Kidney epithelial cell (primary cell): ENCODE data around the gene MAP1LC3A. TPM values are rescaled to one million over a fixed set of nuclear protein-coding genes. Genes with fewer than 3 reads are reported as not detected.
A peak's percentile ranks its signal among the peaks of the same experiment; 100 is the strongest.

ENCODE experiments used
- DNase-seq: peaks from one replicate; pipeline ENCODE4 v3.0.0-alpha.2; 2010; ENCODE audit warnings: low read depth
- H3K27me3 ChIP-seq: 2 replicates; pipeline ENCODE4 v1.6.0; 2011; ENCODE audit warnings: low read length; ENCODE audit not compliant: control insufficient read depth, insufficient read depth
- H3K36me3 ChIP-seq: 2 replicates; pipeline ENCODE4 v1.5.1; 2011; ENCODE audit warnings: low read length; ENCODE audit not compliant: control insufficient read depth, insufficient read depth
- H3K4me3 ChIP-seq: 2 replicates; pipeline ENCODE4 v1.5.1; 2011; ENCODE audit warnings: low read depth, mild to moderate bottlenecking, control low read depth, low read length
- total RNA-seq: library from RNA; depleted of rRNA; stranded (reverse); fragments of >200 nt; gene quantifications from 2 replicates; pipeline ENCODE4 v1.2.3, GENCODE V29; 2015
- TF ChIP-seq, protein P1 (sequence below): IDR thresholded peaks from 2 replicates; pipeline ENCODE4 v1.5.1; 2011; ENCODE audit warnings: mild to moderate bottlenecking, moderate library complexity, low read length, control low read depth, inconsistent platforms; ENCODE audit not compliant: insufficient read depth, poor library complexity, severe bottlenecking

Gene MAP1LC3A
- total RNA-seq, 1 donor from 2014 or later: 63.0 TPM

DNA sequence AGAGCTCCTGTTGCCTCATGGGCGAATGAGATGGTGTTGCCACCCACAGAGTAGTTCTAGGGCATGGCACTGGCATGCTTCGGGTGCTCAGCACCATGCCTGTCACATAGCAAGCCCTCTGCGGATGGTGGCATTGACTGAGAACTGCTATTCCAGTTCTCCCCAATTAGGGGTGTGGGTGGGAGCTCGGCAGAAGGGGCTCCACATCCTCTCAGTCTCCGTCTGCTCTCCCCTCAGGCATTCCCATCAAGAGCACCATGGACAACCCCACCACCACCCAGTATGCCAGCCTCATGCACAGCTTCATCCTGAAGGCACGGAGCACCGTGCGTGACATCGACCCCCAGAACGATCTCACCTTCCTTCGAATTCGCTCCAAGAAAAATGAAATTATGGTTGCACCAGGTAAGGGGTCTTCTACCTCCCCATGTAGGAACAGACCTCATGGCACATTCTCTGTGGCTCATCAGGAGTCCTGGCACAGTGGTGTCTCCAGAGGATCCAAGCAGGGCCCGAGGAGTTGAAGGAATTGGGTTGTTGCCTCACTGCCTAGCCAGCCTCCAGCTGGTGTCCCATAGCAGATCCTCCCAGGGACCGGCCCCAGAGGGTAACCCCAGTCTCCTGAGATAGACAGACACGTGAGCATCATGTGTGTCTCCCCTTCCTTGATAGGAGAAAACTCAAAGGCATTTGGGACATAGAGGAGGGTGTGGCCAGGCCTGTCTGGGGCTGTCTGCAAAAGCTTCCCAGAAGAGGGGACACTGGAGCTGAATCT lies 23.9 kb upstream of the MAP1LC3A start:
- DNase-seq: no peak
- TF ChIP-seq, protein P1, sequence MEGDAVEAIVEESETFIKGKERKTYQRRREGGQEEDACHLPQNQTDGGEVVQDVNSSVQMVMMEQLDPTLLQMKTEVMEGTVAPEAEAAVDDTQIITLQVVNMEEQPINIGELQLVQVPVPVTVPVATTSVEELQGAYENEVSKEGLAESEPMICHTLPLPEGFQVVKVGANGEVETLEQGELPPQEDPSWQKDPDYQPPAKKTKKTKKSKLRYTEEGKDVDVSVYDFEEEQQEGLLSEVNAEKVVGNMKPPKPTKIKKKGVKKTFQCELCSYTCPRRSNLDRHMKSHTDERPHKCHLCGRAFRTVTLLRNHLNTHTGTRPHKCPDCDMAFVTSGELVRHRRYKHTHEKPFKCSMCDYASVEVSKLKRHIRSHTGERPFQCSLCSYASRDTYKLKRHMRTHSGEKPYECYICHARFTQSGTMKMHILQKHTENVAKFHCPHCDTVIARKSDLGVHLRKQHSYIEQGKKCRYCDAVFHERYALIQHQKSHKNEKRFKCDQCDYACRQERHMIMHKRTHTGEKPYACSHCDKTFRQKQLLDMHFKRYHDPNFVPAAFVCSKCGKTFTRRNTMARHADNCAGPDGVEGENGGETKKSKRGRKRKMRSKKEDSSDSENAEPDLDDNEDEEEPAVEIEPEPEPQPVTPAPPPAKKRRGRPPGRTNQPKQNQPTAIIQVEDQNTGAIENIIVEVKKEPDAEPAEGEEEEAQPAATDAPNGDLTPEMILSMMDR: no peak
- Histone ChIP-seq H3K4me3 (no peak overlapping the region), H3K27me3 (no peaks in the 10 kb centered on the region), H3K36me3 (peaks cover 2% of the 10 kb centered on the region)

DNA sequence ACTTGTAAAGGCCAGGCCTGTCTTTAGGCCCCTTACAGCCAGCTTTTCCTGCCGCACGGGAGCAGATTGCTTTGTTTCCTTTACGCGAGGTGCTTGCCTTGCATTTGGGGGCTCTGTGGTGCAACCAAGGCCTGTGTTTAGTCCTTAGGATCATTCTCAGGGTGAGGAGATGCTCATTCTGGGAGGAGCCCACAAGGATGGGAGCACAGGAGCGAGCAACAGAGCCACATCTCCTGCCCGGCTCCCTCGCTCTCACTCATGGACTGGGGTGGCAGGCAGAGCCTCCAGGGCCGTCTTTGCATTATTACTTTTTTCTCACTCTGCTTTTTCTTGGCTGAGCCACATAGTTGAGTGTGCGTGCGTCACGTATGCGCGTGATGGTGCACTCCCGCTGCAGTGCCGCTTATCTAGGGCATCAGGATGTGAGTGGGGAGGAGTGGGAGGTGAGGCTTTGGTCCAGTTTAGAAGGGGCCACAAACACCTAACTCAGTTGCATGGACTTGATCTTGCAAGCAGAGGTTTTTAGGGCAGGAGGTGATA lies 23.1 kb upstream of the MAP1LC3A start:
- Histone ChIP-seq H3K27me3 (no peaks in the 10 kb centered on the region), H3K4me3 (no peak overlapping the region), H3K36me3 (peaks cover 2% of the 10 kb centered on the region)
- no peak for DNase-seq
- TF ChIP-seq, protein P1: no peak

DNA sequence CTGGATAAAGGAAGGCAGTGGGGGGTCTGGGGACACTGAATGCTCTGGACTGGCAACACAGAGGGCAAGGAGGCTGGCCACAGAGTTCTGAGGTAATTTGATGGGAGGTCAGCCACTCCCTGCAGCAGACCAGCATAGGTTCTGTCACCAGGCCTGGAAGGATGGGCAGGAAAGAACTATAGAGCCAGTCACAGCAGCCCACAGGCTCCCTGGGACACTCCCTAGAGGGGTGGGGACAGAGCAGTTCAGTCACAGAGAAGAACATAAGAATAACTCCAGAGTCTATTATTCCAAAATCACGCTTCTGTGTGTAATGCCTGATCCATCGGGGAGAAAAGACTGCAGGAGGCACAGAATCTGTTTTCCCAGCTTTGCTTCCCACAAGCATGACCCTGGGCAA lies 22.7 kb upstream of the MAP1LC3A start:
- no peak overlapping the region for H3K4me3 ChIP-seq
- peaks cover 2% of the 10 kb centered on the region for H3K36me3 ChIP-seq
- no peaks in the 10 kb centered on the region for H3K27me3 ChIP-seq
- TF ChIP-seq, protein P1: no peak
- DNase-seq: no peak

DNA sequence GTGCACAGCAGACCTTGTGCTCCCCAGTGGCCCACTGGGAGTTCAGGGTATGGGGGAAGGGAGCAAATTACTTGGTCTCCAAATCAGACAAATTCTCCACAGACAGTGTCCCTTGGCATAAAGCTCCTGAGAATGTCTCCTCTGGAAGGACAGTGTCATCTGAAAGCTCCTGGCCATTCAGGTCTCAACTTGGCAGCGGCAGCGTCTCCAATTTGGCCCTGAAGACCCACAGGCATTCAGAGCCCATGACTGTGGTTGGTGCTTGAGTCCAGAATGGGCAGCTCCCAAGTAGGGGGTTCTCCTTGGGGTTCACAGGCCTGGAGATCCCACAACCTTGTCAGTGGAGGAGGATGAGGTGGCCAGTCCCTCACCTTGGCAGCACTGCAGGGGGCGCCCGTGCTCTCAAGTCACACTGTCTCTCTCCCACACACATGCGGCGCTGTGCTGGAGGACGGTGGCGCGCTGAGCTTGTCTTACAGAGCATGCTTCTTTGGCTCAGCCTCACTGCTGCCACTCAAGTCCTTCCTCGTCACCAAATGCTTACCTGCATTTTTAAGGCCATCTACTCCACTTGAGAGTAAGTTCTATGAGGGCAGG lies 21.6 kb upstream of the MAP1LC3A start:
- peaks cover 2% of the 10 kb centered on the region for H3K36me3 ChIP-seq
- DNase-seq: no peak

DNA sequence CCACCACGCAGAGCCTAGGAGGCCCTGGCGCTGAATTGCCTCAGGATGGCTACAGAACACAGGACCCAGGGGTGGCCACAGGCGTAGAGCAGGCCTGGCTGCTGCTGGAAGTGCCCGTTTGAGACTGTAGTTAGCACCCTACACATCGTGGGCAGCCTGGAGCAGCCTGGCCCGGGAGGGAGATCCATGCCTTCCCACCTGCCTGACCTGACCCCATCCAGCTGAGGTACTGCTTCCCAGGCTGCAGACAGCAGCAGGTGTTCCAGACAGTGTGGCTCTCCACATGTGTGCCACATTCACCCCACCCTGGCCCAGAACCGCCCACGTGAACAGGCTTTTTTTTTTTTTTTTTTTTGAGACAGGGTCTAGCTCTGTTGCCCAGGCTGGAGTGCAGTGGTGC lies 20.9 kb upstream of the MAP1LC3A start:
- H3K36me3 ChIP-seq: peaks cover 2% of the 10 kb centered on the region
- H3K4me3 ChIP-seq: no peak overlapping the region
- DNase-seq: no peak
- H3K27me3 ChIP-seq: no peaks in the 10 kb centered on the region
- TF ChIP-seq, protein P1: no peak

More for the DNA sequence above, 21.6 kb upstream of the MAP1LC3A start:
- TF ChIP-seq, protein P1: peak; percentile 30
- no peak overlapping the region for H3K4me3 ChIP-seq
- no peaks in the 10 kb centered on the region for H3K27me3 ChIP-seq
